ENCODE data around the gene CLSTN3.

CLSTN3 gene

DNA sequence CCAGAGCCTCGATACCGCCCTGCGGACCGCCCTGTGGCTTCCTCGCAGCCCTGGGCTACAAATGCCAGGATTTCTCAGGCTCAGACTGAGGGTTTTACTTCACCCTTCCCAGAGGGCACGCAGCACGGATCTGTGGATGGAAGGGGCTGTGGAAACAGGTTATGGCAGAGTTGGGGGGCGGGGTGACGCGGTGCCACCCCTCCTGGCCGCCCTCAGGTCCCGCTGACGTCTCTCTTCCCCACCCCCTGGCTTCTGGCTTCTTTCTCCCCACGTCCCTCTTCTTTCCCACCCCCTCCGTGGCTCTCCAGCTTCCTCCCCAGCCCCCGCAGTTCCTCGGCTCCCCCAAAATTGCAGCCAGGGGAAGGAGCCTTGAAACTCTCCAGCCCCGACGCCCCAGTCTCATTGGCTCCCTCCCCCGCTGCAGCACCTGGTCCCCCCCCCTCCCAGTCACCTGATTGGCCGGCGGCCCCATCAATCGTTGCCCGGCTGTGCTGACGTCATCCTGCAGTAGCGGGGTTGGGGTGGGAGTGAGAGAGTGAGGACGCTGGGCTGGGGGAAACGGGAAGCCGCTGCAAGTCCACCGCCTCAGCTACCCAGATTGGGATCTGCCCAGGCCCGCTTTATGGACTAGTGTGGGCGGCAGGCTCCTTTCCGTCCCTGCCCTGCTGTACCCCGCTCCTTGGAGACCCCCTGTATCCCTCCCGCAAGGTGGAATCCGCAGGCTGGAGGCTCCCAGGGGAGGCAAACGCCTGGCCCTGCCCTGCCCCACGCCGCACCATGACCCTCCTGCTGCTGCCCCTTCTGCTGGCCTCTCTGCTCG is at the start of gene CLSTN3:
Gene CLSTN3, plus strand, starts transcription at position 500 of the 820 bp plus-strand sequence. Its CDS starts 278 bp downstream, at position 778.
- DNase-seq = peak; percentile 50 to 73

DNA sequence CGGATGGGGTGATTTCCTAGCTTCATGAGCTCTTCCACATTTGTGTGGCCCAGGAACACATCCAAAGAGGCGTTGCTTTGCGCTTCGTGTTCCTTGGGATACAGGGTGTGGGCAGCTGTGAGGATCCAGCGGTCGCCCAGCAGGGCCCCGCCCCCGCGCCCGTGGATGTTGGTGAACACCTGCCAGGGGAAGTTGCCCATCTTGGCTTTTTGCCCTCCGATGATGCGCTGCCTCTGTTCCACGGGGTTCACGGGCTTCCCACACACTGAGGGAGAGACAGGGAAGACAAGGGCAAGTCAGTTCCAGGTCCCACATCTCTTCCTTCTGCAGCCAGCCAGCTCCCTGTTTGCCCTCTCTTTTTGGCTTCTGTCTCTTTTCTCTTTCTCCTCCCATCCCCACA is 49.1 kb upstream of the CLSTN3 start:
- DNase-seq = no peak

DNA sequence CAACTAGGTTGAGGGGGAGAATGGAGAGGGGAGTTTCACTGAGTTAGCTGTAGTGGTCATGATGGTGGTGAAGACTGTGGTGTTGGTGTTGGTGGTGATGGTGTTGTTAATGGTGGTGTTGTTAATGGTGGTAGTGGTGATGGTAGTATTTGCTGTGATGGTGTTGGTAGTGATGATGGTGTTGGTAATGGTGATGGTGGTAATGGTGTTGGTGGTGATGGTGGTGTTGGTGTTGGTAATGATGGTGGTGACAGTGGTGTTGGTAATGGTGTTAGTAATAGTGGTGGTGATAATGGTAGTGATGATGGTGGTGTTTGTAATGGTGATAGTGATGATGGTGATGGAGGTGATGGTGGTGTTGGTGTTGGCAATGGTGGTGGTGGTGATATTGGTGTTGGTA is 47.0 kb upstream of the CLSTN3 start:
- no peak for DNase-seq

DNA sequence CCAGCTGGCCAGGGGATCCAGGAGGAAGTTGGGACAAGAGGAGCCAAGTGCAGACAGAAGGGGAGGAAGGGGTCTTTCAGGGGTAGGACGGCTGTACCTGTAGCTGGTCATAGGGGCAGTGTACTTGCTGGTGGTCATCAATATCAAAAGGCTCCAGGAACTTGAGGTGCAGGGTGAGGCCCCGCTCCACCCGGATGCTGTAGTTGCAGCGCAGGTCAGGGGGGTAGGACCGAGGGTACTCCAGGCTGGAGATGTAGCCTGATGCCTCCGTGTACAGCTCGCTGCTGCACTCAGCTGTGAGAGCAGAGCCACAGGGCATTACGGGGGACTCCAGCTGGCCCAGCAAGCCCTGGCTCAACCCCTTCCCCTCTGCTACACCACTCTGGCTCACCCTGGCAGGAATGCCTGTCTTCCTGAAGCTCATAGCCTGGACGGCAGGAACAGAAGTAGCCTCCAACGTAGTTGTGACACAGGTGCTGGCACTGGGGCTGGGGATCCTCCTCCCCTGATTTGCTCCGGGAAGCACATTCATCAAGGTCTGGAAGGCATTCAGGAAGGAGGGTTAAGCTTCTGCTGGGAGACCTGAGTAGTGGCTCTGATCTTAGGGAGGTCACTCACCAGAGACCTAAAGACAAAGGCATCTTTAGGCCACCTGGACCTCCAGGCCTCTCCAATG is 40.8 kb upstream of the CLSTN3 start:
- DNase-seq = no peak

DNA sequence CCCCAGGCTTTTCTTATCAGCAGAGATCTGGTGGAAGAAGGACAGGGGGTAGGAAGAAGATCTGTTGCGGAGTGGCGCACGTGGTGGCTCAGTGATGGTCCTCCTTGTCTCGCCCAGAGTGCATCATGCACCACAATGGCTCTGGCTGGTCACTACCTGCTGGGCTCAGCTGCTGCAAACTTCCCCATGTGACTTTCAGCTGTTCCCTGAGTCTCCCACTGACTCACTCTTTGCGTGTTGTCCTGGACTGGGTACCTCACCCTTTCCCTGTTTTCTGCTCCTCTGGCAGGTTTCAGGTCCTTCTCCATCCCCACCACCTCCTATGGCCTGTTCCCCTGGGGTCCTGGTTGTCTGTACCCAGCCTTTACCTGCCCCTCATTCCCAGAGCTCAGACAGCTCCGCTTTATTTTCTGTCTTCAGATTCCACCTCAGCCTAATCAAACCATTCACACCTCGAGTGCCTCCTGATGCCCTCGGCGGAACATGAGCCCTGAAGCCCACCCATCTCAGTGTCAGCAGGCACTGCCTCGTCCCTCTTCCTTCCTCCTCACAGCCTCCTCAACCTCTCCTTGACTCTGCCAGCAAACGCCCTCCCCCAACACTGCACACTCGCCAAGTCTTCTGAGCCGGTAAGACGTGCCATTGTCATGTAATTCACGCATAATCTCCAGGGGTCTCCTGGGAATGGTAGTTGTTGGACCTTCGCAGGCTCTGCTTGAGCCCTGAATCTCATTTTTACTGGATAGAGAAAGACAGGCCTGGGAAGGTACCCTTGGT is 39.8 kb upstream of the CLSTN3 start:
- no peak for DNase-seq

DNA sequence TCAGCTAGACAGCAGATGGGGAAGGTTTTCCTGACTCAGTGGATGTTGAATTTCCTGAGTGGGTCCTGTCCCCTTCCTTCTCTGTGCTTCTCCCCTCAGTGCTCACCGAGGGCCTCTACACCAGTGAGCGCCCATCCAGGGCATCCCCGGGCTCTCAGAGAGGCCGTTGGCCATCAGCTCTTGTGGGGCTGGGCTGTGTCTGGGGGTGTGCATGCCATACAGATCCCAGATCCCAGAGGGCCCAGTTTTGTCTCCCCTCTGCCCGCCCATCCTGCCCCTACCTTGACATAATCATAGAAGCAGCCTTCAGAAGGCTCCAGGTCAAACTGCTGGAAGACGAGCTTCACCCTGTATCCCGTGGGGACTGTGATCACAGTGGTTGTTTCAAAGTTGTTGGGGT is 39.0 kb upstream of the CLSTN3 start:
- no peak for DNase-seq

DNA sequence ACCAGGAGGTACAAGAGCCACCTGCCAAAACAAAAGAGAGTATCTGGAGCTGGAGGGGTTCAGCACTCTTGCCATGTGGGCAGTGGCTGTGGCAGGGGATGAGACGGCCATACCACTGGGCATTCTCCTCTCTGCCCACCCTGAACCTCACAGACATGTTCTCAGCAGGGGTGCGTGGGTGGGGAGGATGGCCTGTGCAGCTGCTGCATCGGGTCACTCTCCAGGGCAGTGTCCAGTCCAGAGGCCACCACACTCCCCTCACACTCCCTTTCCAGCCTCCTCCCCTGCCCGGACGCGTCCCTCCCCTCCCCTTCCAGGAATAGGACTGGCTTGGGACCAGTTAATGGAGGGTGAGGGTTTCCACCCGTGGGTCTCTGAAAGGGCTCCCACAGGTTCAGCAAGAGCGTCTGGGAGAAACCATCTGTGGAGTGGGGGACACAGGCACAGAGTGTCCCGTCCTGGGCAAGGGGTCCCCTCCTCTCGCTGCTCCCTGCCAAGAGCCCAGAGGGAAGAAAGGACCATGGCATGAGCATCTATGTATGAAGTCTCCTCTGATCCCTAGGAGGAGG is 38.4 kb upstream of the CLSTN3 start:
- no peak for DNase-seq

DNA sequence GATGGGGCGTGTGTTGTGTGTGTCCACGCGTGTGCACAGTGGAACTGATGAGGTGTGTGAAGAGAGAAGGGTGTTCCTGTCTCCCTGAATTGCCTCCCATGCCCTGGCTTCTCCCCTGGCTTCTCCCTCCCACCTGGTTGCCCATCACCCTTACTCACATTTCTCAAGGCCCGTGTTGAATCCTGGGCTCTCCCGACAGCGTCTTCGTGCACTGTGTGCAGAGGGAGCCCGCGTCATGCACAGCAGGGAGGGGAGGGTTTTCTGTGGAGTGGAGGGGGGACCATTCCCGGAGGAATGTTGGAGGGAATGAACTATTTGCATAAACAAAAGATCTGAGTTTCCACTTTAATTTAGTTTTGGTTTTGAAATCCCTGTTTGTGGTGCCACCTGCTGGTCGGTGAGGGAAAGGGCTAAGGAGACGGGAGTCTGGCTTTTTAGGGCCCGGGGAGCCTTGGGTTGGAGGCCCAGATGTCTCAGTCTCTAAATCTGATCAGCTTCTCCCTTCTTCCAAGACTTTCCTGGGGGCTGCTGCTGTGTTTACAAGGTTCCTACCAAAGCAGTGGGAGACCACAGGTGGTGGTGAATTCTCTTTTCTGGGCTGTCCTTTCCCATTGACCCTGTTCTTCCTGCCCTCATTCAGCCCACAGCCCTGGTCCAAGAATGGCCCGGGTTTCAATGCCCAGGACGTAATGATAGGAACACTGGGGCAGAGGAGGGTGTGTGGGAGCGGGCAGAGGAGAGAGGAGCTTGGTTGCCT is 37.8 kb upstream of the CLSTN3 start, which contains the start of gene C1R:
Gene C1R, minus strand, starts transcription at position 217 of the 757 bp plus-strand sequence. Its CDS starts 57 bp downstream, at position 160.
- DNase-seq = peak; percentile 20 to 39

DNA sequence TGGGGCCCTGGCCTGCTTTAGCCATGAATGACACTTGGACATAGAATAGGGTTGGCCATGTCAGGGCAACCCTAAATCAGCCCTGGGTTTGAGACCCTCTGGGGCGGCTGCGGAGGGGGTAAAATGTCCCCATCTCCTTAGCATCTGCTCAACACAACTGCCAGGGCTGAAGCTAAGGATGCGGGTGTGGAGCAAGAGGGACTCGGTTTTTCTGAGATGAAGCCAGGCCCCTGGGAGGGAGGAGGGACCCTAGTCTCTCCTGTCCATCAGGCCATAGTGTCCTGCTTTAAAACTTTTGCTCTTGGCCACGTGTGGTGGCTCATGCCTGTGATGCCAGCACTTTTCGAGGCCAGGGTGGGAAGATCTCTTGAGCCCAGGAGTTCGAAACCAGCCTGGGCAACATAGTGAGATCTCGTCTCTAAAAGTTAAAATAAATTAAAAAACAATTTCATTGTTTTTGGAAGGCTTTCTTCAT is 37.1 kb upstream of the CLSTN3 start:
- DNase-seq = no peak

DNA sequence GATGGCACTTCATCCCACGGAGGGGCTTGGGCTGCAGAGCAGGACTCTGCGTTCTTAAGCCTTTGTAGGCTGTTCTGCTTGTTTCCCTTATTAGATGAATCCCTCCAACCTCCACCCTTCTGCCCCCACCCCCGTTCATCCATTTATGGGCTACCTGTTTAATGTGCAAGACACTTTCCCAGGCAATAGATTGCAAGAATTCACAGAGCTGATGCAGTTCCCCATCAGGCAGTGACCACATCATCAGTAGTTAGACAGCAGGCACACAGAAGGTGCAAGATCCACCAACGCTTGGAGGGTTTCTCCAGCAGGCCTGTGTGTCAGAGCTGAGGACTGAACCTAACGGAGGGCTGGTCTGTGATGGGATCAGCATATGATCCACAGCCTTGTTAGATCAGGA is 36.7 kb upstream of the CLSTN3 start:
- no peak for DNase-seq

DNA sequence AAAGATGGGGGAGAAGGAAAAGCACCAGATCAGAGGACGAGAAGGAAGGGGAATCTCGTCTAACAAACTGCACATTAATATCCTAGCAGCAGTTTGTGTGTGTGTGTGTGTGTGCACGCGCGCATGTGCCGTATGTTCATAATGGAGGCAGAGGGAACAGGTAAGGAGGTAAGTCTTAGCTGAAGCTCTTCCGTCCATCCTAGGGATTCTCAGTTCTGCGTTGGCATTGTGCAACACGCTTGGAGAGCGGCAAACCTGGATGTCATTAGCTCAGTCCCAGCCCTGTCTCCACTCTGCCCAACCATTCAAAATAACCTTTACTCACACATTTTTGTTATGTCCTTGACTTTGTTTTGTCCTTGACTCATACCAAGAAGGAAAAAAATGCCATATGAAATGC is 36.3 kb upstream of the CLSTN3 start:
- DNase-seq = no peak

DNA sequence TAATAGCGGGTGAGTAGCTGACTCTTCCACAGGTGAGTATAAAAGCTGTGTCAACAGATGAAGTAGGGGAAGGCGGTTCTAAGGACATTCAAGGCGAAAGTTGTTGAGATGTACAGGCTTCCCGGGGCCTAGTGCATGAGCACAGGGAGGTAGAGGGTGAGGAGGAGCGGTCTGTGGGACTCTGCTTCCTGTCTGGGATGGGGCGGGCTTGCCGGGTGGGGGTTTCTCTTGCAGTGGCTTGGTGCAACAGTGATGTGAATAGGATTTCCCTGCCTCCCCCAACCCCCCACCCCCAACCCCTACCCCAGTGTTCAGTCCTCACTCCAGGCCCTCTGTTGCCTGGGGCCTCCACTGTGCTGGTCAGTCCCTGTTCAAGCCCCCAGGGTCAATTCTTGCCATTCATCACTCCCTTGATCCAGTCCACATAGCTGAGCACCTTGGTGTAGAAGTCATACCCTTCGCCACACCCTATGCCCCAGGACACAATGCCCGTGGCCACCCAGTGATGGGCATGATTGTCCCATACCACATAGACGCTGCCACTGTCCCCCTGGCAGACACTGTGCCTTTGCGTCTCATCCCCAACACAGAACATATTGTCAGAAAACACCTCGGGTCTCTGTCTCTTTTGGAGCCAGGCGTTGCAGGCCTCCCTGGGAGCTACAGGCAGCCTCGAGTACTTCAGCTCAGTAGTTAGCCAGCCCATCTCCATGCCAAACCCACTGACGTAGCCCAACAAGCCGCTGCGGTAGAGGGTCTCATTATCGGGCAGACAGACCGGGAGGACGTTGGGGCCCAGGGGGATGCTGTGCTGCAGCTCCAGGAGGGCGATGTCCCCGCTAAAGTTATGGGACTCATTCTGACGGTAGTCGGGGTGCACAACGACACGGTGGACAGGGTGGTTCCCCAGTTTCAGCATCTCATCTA is 33.9 kb upstream of the CLSTN3 start:
- DNase-seq = no peak

DNA sequence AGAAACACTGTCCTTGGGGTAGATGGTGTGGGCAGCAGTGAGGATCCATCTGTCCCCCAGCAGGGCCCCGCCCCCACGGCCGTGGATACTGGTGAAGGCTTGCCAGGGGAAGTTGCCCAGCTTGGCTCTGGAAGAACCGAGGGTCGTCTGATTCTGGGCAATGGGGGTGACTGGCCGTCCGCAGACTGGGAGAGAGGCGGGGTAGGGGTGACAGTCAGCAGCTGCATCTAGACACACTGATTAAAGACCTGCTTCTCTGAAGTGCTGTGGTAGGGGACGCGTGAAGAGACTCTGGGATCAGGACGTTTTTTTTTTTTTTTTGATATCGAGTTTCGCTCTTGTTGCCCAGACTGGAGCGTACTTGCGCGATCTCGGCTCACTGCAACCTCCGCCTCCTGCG is 33.2 kb upstream of the CLSTN3 start:
- DNase-seq = peak; percentile 22 to 53

DNA sequence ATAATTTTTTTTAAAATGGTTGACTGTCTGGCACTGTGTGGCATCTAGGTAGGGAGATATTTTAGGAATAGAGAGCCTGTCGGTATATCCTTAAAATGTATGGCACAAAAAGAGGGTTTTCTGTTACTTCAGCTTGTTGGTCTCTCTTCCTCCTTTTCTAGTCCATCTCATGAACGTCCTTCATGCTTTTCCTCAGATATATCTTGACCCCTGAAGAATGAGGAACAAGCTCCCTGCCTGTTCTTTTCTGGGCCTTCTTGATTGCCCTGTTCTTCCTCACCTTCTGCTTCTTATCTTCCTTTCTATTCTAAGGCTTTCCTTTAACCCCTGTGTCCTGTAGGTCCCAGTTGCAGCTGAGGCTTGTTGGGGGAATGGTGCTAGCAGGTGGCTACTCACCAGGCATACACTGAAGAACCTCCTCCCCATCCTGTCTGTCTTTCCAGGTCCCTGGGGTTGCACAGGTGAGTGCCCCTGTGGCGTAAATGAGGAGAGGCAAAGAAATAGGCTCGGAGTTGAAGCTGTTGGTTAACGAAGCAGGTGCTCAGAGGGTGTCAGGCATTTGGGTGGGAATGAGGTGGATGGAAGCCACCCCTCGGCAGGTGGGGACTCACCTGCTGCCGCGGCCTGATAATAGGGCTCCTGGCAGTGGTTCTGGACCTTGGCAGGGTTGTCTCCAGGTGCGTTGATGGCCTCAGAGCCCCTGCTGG is 30.7 kb upstream of the CLSTN3 start:
- DNase-seq = no peak

DNA sequence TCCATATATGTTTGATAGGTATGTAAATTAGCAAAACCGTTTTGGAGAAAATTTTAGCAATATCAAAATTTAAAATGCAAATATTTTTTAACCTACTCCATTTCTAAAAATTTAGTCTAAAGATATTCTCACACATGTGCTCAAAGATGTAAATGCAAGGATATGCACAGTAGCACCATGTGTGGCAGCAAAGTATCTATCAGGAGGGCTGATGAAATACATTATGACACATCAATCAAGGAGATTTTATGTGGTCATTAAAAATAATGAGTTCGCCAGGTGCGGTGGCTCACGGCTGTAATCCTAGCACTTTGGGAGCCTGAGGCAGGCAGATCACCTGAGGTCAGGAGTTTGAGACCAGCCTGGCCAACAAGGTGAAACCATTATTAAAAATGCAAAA is 29.9 kb upstream of the CLSTN3 start:
- no peak for DNase-seq

DNA sequence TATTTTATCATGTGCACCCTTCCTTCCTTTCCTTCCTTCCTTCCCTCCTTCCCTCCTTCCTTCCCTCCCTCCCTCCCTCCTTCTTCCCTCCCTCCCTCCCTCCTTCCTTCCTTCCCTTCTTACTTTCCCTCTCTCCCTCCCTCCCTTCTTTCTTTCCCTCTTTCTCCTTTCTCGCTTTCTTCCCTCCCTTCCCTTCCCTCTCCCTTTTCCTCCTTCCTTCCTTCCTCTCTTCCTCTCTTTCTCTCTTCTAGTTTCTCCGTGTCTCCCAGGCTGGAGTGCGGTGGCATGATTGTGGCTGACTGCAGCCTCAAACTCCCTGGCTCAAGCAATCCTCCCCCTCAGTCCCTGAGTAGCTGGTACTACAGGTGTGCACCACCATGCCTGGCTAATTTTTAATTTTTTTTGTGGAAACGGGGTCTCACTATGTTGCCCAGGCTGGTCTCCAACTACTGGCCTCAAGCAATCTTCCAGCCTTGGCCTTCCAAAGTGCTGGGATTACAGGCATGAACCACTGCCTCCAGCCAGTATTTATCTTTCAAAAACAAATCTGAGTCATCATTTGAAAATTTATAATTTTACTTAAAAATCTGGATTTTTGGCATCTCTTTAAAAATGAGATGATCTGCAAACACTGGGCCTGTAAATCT is 29.0 kb upstream of the CLSTN3 start:
- no peak for DNase-seq

DNA sequence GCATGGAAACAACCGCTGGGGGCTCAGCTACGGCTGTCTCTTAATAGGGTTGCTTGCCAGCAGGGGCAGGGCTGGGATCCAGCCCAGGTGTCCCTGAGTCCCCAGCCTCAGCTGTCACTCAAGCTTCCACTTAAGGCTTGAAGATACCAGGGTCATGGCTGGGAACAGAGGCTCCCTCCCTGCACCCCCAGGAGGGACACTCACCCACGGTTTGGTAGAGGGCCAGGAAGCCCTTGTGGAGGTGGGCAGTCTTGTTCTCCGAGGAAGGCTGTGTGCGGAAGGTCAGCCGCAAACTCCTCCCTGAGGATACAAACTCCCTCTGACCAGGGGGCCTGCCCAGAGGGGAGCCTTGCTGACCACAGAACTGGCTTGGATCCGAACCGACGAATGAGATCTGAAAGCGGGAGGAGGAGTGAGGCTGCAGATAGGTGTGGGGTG is 28.5 kb upstream of the CLSTN3 start:
- DNase-seq = no peak

DNA sequence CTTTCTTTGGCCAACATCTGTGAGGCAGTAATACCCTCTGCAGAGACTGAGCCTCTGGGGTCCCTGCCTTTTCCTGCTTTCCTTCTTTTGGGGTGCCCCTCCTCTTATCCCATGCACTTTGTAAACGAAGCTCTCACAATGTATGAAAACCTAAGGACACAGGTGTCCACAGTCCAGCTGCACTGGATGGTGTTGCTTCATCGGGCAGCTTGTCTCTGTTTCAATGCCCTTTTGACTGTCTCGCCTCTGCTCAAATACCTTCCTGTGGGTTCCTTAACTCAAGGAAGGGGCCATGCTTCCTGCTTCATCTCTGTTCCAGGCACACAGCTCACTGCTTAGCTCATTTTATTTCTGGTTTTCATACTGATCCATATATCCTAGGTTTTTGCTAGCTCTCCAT is 27.6 kb upstream of the CLSTN3 start:
- DNase-seq = no peak

DNA sequence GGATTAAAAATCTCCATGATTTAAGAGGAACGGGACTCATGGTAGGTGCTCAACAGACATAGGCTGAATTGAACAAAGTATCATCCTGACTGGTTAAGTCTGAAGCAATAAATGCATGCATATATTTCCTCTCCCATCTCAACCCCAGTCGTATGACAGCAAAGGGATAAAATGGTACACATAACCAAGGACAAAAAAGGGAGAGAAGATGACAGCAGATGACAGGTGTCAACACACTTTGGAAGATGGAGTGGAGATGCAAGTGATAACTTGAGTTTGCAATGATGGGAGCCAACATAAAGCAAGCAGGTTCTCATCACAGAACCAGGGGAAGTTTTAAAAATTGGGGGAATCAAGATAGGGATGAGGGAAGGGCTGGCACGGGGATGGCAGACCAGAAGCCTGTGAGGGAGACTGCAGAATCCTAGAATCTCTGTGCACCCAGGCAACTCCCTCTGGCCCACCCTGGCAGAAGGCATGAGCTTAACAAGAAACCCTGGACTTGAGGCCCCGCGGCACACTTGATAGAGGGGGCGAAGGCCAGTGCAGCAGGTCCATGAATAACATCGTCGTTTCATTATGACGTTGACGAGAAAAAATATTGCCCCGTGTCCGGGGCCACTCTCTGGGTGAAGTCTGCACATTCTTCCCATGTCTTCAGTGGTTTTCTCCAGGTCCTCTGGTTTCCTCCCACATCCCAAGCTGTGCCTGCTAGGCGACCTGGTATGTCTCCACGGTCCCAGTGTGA is 26.2 kb upstream of the CLSTN3 start:
- no peak for DNase-seq
